ENCODE data around the gene ALDH8A1.

DNA sequence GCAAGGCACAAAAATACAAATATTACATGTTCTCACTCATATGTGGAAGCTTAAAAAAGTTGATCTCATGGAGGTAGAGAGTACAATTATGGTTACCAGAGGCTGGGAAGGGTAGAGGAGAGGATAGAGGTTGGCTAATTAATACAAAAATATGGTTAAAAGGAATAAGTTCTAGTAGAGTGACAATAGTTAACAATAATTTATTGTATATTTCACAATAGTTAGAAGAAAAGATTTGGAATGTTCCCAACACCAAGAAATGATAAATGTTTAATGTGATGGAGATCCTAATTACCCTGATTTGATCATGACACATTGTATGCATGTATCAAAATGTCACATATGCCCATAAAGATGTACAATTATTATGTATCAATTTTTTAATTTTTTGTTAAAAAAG is 1.8 kb downstream of the ALDH8A1 start:
- TF ChIP-seq, protein P1, sequence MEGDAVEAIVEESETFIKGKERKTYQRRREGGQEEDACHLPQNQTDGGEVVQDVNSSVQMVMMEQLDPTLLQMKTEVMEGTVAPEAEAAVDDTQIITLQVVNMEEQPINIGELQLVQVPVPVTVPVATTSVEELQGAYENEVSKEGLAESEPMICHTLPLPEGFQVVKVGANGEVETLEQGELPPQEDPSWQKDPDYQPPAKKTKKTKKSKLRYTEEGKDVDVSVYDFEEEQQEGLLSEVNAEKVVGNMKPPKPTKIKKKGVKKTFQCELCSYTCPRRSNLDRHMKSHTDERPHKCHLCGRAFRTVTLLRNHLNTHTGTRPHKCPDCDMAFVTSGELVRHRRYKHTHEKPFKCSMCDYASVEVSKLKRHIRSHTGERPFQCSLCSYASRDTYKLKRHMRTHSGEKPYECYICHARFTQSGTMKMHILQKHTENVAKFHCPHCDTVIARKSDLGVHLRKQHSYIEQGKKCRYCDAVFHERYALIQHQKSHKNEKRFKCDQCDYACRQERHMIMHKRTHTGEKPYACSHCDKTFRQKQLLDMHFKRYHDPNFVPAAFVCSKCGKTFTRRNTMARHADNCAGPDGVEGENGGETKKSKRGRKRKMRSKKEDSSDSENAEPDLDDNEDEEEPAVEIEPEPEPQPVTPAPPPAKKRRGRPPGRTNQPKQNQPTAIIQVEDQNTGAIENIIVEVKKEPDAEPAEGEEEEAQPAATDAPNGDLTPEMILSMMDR (IDR thresholded peaks at IDR 0.05), result no peak
- TF ChIP-seq POLR2A (IDR thresholded peaks at IDR 0.05), result no peak

Measured in lower leg skin (tissue), 3 donors.